Fibroblast of skin of right quadriceps (primary cell): ENCODE data around the gene MBLAC1.

Experiments used
- DNase-seq: peaks from one replicate; pipeline ENCODE4 v3.0.0-alpha.2; 2013

Gene MBLAC1

GRCh38 chr7:100173806-100174495 is 47.2 kb downstream of the MBLAC1 start:
- DNase-seq = no peak

- no peak for DNase-seq
Observed at GRCh38 chr7:100174582-100174981, 47.8 kb downstream of the MBLAC1 start.

DNA sequence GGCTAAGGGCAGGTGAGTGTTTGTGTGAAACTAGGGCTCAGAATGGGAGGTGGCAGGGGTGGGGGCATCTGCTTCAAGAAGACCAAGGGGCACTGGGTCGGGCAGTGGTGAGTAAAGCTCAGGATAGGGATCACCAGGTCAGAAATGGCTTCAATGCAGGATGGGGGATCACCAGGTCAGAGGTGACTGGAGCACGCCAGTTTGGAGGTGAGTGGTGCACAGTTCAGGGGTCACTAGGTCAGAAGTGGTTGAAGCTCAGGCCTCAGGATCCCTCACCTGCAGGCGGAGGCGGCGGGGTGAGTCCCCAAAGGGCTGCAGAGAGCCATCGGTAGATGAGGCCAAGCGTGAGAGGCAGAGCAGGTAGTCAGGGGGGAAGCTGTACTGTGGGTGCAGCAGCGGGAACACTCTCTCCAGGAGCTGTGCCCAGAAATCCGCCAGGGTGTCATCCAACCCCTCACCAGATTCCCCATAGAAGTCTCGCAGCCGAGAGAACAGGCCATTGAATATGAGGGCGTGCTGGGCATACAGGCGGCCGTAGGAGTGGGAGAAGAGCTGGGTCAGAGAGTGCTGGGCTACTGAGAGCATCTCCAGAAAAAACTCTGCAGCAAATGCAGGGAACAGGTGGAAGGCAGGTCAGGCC is 48.6 kb downstream of the MBLAC1 start:
- no peak for DNase-seq

DNA sequence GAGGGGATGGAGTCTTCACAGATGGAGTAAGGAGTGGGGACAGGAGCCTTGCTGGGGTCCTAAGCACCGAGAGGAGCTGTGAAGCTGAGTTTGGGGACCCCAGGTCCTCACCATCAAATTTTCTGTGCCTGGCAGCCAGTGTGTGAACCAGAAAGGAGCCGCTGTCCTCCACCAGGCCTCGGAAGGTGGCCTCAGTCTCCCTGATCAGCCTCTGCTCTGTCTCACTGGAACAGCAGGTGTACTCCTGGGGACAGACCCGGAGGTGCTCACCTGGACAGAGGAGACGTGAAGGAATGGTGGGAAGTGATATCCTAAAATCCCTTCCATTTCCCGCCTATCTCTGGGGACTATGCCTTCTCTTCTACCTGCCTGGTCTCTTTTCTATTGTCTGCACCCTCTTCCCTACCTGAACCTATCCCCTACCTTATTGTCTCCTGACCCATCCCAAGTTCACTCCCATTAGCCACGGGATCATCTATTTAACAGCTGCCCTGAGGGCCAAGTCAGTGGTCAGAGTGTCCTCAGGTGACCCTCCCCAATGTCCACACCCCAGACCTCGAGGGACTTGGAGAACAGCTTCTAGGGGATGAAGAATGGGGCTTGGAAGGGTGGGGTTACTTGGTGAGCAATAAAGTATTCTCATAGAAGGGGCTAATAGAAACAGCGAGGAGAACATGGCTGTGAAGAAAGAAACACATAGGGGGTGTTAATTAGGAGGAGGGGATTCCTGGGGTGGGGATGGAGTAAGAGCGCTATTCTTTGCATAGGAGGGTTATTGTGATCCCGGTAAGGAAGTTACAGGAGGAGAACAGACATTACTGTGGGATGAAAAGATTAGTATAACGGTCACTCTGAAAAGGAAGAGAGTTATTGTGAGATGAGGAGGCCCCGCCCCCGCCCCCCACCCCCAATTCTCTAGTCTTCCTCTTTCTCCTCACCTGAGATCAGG is 49.6 kb downstream of the MBLAC1 start:
- DNase-seq = no peak

- DNase-seq = peak; percentile 98
Observed at GRCh38 chr7:100177045-100178001, 50.6 kb downstream of the MBLAC1 start, which contains the start of the genes GPC2 and STAG3. TSS of gene GPC2 (minus strand) at chr7:100177381. CDS start at chr7:100177199, 182 bp downstream. TSS of gene STAG3 (plus strand) at chr7:100177918. CDS start at chr7:100180557, 2,639 bp downstream.
